HepG2 (cell line): ENCODE measurements around the gene TMEM134. TPM values are rescaled to one million over a fixed set of nuclear protein-coding genes. Genes with fewer than 3 reads are reported as not detected.

Source experiments
- ATAC-seq: fragments of 200-7000 bp; cut with Tn5 transposase; 3 replicates; pipeline ENCODE4 v1.9.1; 2020; ENCODE audit warnings: mild to moderate bottlenecking, moderate library complexity
- BruUV-seq: library from RNA; stranded (reverse); fragments of 400-500 nt; replicated peaks from 2 replicates; lab custom pipeline; 2021; lab: Mats Ljungman, UMichigan
- CTCF ChIA-PET: fragments of 300-600 bp; formaldehyde crosslinking; extraction: SDS; loops from one replicate; lab custom pipeline; 2021; ENCODE audit warnings: low total read pairs, inconsistent platforms, low intra/inter-chr PET ratio; lab: Yijun Ruan, JAX
- POLR2A ChIA-PET: fragments of 350-600 bp; sonication (Branson Sonifier 250); formaldehyde crosslinking; loops from one replicate; lab custom pipeline; 2020; ENCODE audit warnings: antibody characterized with exemption, inconsistent platforms; lab: Yijun Ruan, JAX
- DNase-seq: peaks from one replicate; pipeline ENCODE4 v3.0.0-alpha.2; 2015; ENCODE audit warnings: low spot score
- FAIRE-seq: peaks from 3 replicates; lab custom pipeline; 2011; peaks lifted over from hg19 to GRCh38; lab: Jason Lieb, UNC
- H2AFZ ChIP-seq: one replicate; pipeline ENCODE4 v1.6.1; 2011; ENCODE audit warnings: low read length, inconsistent platforms
- H3K27ac ChIP-seq: fragments of 300-600 bp; 3 replicates; pipeline ENCODE4 v1.8.0; 2011; ENCODE audit warnings: mixed run types, mild to moderate bottlenecking, mixed read lengths, low read length, inconsistent platforms; ENCODE audit not compliant: insufficient read depth; ENCODE audit errors: extremely low read length
- H3K27me3 ChIP-seq, 2 experiments: fragments of 200-600 bp in 1 of 2; 2 replicates in 1 of 2; 3 replicates in 1 of 2; pipeline versions ENCODE4 v1.6.0 to v1.8.0; 2011; ENCODE audit warnings: low read length in 2 of 2, mild to moderate bottlenecking in 2 of 2, moderate library complexity in 2 of 2, inconsistent platforms in 1 of 2; ENCODE audit not compliant: insufficient read depth in 2 of 2, control insufficient read depth in 1 of 2
- H3K36me3 ChIP-seq, 2 experiments: fragments of 200-600 bp in 1 of 2; replicated peaks in 1 of 2; 2 replicates in 1 of 2; 3 replicates in 1 of 2; pipeline versions ENCODE4 v1.5.1 to v1.8.0; 2011; ENCODE audit warnings: low read length in 2 of 2, inconsistent platforms in 1 of 2; ENCODE audit not compliant: insufficient read depth in 2 of 2, control insufficient read depth in 1 of 2
- H3K4me1 ChIP-seq: 2 replicates; pipeline ENCODE4 v1.5.1; 2012; ENCODE audit warnings: low read length, inconsistent platforms; ENCODE audit not compliant: insufficient read depth
- H3K4me2 ChIP-seq: 2 replicates; pipeline ENCODE4 v1.6.0; 2011; ENCODE audit warnings: low read depth, low read length, inconsistent platforms
- H3K4me3 ChIP-seq, 3 experiments: fragments of 200-600 bp in 1 of 3; sonication (generic), shearing (Covaris generic) in 1 of 3; replicated peaks in 1 of 3; 2 replicates each; pipeline ENCODE4 v1.5.1; 2011 to 2016; ENCODE audit warnings: low read length in 3 of 3, inconsistent platforms in 2 of 3, low read depth in 2 of 3, mild to moderate bottlenecking in 2 of 3, control low read depth in 1 of 3, mixed read lengths in 1 of 3; ENCODE audit not compliant: insufficient read depth in 1 of 3
- H3K79me2 ChIP-seq: one replicate; pipeline ENCODE4 v1.6.1; 2011; ENCODE audit warnings: low read length, inconsistent platforms; ENCODE audit not compliant: insufficient read depth
- H3K9ac ChIP-seq: 2 replicates; pipeline ENCODE4 v1.6.0; 2011; ENCODE audit warnings: mild to moderate bottlenecking, low read depth, low read length, inconsistent platforms; ENCODE audit not compliant: insufficient read depth
- H3K9me3 ChIP-seq: 2 replicates; pipeline ENCODE4 v1.5.1; 2012; ENCODE audit warnings: mild to moderate bottlenecking, low read length
- H4K20me1 ChIP-seq: 2 replicates; pipeline ENCODE4 v1.6.0; 2011; ENCODE audit warnings: inconsistent platforms, mild to moderate bottlenecking, low read length, moderate library complexity; ENCODE audit not compliant: insufficient read depth
- ATF7 ChIP-seq, 2 experiments: fragments of 450-650 bp in 1 of 2; sonication (generic) in 1 of 2; formaldehyde crosslinking in 1 of 2; IDR thresholded peaks; 2 replicates each; pipeline versions ENCODE4 v1.4.0 to v1.6.1; 2016 to 2020; ENCODE audit warnings: antibody characterized with exemption in 1 of 2, mild to moderate bottlenecking in 1 of 2, missing genetic modification reagents in 1 of 2
- GABPB1 ChIP-seq: IDR thresholded peaks from 2 replicates; pipeline ENCODE4 v1.6.1; 2016; ENCODE audit warnings: mild to moderate bottlenecking, missing genetic modification reagents, moderate library complexity, missing compliant biosample characterization
- GTF2F1 ChIP-seq: fragments of 150-350 bp; IDR thresholded peaks from 2 replicates; pipeline ENCODE4 v1.6.1; 2014; ENCODE audit warnings: low read length
- JUND ChIP-seq: sonication (generic); formaldehyde crosslinking; IDR thresholded peaks from 2 replicates; pipeline ENCODE4 v1.8.0; 2022; ENCODE audit warnings: mild to moderate bottlenecking, missing genetic modification reagents
- RXRB ChIP-seq: IDR thresholded peaks from 2 replicates; pipeline ENCODE4 v1.6.1; 2016; ENCODE audit warnings: borderline replicate concordance, missing genetic modification reagents, missing compliant biosample characterization
- ZNF768 ChIP-seq: sonication (generic); formaldehyde crosslinking; IDR thresholded peaks from 2 replicates; pipeline ENCODE4 v1.4.0; 2020; ENCODE audit warnings: missing genetic modification reagents
- WGBS: methylation state at CpG from one replicate; pipeline ENCODE4 v1.1.6; 2017; ENCODE audit warnings: low lambda C conversion rate; 5-methylcytosine and 5-hydroxymethylcytosine counted together
- in situ Hi-C: cut with HindIII; loops from 2 replicates; pipeline ENCODE4 v1.10.0; 2017; ENCODE audit warnings: low pct_unique_long_range_greater_than_20kb; ENCODE audit not compliant: extremely low pct_ligation_motif_present
- intact Hi-C: fragments of 100-400 bp; cut with micrococcal nuclease; formaldehyde crosslinking; loops from one replicate; pipeline ENCODE4 v1.10.0; 2022; ENCODE audit not compliant: unreplicated experiment
- polyA plus RNA-seq, 8 experiments: library from polyadenylated mRNA; depleted of rRNA in 3 of 8; stranded (reverse) in 7 of 8; unstranded in 1 of 8; fragments of >200 nt; fragmentation: Illumina TruSeq in 4 of 8; extraction: Trizol in 4 of 8; gene quantifications; 2 replicates each; pipeline versions ENCODE4 v1.2.1 to v1.2.3, GENCODE V29; 2011 to 2016; ENCODE audit warnings: low read depth in 4 of 8, missing spikeins in 1 of 8, mixed read lengths in 1 of 8; ENCODE audit not compliant: insufficient read depth in 1 of 8
- total RNA-seq, 5 experiments: library from RNA; depleted of rRNA; stranded (reverse); fragments of >200 nt; fragmentation: Illumina TruSeq; extraction: Trizol; gene quantifications; 2 replicates each; pipeline ENCODE4 v1.2.3, GENCODE V29; 2016; ENCODE audit warnings: low read depth in 1 of 5
- TF ChIP-seq, protein P1 (sequence below): IDR thresholded peaks from 2 replicates; pipeline ENCODE4 v1.6.1; 2018; ENCODE audit warnings: missing genetic modification reagents
- TF ChIP-seq, protein P2 (sequence below): sonication (generic); formaldehyde crosslinking; IDR thresholded peaks from 2 replicates; pipeline ENCODE4 v1.5.0; 2020; ENCODE audit warnings: mild to moderate bottlenecking, missing genetic modification reagents, moderate library complexity

TMEM134 gene
- total and polyA plus RNA-seq, 2 of the 13 experiments (the other 11 are each of a cell fraction or from before 2014, with no cell fraction given), result 6.9 to 26.9 TPM

DNA sequence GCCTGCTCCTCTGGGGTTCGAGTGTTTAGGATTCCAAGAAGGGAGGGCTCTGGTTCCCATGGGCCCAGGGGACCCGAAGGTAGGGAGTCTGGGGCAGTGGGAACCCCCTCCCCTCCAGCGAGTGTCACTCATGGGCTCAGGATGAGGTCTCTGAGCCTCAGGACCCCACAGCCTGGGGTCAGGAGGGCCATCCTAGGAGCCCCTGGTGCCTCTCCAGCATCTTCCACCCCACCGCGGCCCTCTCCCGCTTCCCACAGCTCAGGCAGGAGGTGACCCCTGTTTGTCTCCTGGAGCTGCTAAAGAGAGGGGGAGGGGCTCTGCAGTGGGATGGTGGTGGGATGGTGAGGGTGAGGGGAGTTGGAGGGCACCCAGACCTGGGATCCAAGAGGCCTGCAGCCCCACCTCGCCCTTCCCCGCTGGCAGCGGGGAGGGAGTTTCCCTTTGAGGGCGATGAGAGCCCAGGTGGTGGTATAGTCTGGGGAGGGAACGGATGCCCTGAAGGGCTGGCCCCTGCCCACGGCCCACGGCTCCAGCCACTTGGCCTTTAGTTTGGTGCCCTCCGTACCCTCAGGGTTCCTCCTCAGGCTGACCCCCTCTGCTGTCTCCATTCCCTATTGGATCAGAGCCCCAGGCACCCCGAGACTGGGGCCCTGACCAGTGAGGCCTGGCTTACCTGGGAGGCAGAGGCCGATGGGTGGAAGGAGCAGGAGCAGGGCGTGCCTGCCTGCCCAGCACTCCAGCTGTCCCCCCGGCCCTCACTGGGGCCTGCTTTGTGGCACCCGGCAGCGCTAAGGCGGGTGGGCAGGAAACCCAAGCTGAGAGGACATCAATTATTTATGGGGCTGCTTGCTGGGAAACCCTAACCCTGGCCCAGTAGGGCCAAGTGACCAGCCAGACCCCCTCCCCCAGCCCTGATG is 15.0 kb downstream of the TMEM134 start (continued):
- TF ChIP-seq, protein P1, sequence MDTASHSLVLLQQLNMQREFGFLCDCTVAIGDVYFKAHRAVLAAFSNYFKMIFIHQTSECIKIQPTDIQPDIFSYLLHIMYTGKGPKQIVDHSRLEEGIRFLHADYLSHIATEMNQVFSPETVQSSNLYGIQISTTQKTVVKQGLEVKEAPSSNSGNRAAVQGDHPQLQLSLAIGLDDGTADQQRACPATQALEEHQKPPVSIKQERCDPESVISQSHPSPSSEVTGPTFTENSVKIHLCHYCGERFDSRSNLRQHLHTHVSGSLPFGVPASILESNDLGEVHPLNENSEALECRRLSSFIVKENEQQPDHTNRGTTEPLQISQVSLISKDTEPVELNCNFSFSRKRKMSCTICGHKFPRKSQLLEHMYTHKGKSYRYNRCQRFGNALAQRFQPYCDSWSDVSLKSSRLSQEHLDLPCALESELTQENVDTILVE (CRISPR knock-in tag), result no peak

DNA sequence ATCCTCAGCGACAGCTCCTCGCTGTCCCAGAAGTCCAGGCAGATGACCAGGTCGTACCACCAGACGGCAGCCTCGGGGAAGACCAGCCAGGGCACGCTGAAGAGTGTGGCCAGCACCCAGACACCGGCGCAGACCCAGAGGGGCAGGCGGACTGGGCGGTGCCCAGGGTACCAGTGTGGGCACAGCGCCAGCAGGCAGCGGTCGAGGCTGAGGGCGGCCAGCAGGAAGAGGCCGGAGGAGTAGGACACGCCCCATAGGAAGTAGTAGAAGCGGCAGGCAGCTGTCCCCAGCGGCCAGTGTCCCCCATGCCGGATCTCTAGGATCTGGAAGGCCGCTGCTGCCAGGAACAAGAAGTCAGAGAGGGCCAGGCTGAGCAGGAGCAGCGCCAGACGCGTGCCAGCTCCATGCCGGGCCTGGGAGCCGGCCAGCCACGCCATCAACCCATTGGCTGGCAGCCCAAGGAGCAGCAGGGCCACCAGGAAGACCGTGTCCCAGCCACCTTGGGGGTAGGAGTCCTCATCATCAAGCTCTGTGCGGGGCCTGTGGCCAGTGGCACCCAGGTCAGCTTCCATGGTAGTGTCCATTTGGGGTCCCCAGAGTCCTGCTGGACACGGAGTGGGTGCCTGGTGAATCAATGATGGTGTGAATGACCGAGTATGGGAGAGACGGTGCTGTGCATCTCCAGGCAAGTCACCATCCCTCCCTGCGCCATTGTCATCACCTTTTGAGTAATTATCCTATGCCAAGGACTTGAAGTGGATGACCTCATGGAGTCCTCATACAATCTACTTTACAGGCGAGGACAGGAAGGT is 16.7 kb downstream of the TMEM134 start, which contains the start of gene GPR152:
TSS of gene GPR152 (minus strand) at position 589 of the 812 bp plus-strand sequence. CDS start at position 584, 5 bp downstream.
- no peak for DNase-seq
- no peaks in the 10 kb centered on the region for H3K9me3 ChIP-seq
- H3K36me3 ChIP-seq, result no peaks in the 10 kb centered on the region
- no peaks in the 10 kb centered on the region for H4K20me1 ChIP-seq
- POLR2A ChIA-PET, result interaction anchor here (1.5 kb wide), 1 partner anchor 9 kb away, joined by 5 read pairs; the partner anchor contains the start of gene CORO1B
- WGBS, result 49% methylated on average over 12 of the region's 33 CpGs
- H3K9ac ChIP-seq, result no peak within 1 kb of the TSS
- peaks cover 16 to 74% of the 10 kb centered on the region in 2 experiments; a peak in 4 of 5 replicates for H3K27me3 ChIP-seq
- peaks cover 12% of the 10 kb centered on the region for H3K4me1 ChIP-seq
- H3K4me2 ChIP-seq, result no peak within 1 kb of the TSS
- H3K27ac ChIP-seq, result no peak within 1 kb of the TSS
- TF ChIP-seq ZNF768 (CRISPR knock-in tag), result peak; percentile 57
- TF ChIP-seq JUND (CRISPR knock-in tag), result no peak
- TF ChIP-seq GTF2F1, result no peak
- TF ChIP-seq GABPB1 (CRISPR knock-in tag), result 0 out of 2 replicates have a peak, but pooled peaks have one; percentile 18
- TF ChIP-seq, protein P2, sequence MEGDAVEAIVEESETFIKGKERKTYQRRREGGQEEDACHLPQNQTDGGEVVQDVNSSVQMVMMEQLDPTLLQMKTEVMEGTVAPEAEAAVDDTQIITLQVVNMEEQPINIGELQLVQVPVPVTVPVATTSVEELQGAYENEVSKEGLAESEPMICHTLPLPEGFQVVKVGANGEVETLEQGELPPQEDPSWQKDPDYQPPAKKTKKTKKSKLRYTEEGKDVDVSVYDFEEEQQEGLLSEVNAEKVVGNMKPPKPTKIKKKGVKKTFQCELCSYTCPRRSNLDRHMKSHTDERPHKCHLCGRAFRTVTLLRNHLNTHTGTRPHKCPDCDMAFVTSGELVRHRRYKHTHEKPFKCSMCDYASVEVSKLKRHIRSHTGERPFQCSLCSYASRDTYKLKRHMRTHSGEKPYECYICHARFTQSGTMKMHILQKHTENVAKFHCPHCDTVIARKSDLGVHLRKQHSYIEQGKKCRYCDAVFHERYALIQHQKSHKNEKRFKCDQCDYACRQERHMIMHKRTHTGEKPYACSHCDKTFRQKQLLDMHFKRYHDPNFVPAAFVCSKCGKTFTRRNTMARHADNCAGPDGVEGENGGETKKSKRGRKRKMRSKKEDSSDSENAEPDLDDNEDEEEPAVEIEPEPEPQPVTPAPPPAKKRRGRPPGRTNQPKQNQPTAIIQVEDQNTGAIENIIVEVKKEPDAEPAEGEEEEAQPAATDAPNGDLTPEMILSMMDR (CRISPR knock-in tag), result 0 out of 2 replicates have a peak, but pooled peaks have one; percentile 18
- no peak for TF ChIP-seq RXRB (CRISPR knock-in tag)
- 0 out of 2 replicates have a peak, but pooled peaks have one; percentile 2 for TF ChIP-seq ATF7 (IDR thresholded peaks at IDR 0.05)
- no peak for TF ChIP-seq ATF7 (CRISPR knock-in tag; IDR thresholded peaks at IDR 0.05)
- TF ChIP-seq, all 625 proteins: peak for 4
- in situ Hi-C loops (no loop called here), intact Hi-C loops (no loop called here)
- no peaks in the 10 kb centered on the region for H3K79me2 ChIP-seq
- no peak for FAIRE-seq
- ATAC-seq, result peak; percentile 15
- no TSS peak for BruUV-seq
- H2AFZ ChIP-seq, result no peak within 1 kb of the TSS
- CTCF ChIA-PET, result no interaction called here
- peak within 1 kb of the TSS in 1 of 3 experiments; percentile 15; a peak in 1 of 6 replicates for H3K4me3 ChIP-seq
